IgD-negative memory B cell (primary cell): Measurements from ENCODE around the gene SGMS1. TPM values are rescaled to one million over a fixed set of nuclear protein-coding genes. Genes with fewer than 3 reads are reported as not detected.
A peak's percentile ranks its signal among the peaks of the same experiment; 100 is the strongest.

ENCODE experiments used
- H3K27ac Mint-ChIP-seq, 3 donors: one replicate each; pipeline ENCODE4 v1.8.0; 2020 to 2022; ENCODE audit warnings: mild to moderate bottlenecking in 3 of 3, mixed read lengths in 3 of 3, moderate library complexity in 1 of 3
- H3K27me3 Mint-ChIP-seq: one replicate; pipeline ENCODE4 v1.8.0; 2021; ENCODE audit warnings: mixed read lengths
- H3K36me3 Mint-ChIP-seq: one replicate; pipeline ENCODE4 v1.8.0; 2020; ENCODE audit warnings: mild to moderate bottlenecking, mixed read lengths
- H3K4me1 Mint-ChIP-seq, 3 donors: one replicate each; pipeline ENCODE4 v1.8.0; 2020 to 2022; ENCODE audit warnings: mixed read lengths in 3 of 3, mild to moderate bottlenecking in 1 of 3
- H3K4me3 Mint-ChIP-seq, 4 donors: one replicate each; pipeline ENCODE4 v1.8.0; 2020 to 2022; ENCODE audit warnings: mild to moderate bottlenecking in 4 of 4, mixed read lengths in 4 of 4, moderate library complexity in 3 of 4
- H3K9me3 Mint-ChIP-seq, 3 donors: one replicate each; pipeline ENCODE4 v1.8.0; 2020 to 2021; ENCODE audit warnings: mixed read lengths in 3 of 3, mild to moderate bottlenecking in 1 of 3
- polyA plus RNA-seq: library from polyadenylated mRNA; unstranded; fragments of 300-500 nt; fragmentation: Illumina TruSeq; gene quantifications from one replicate; pipeline ENCODE4 v1.2.3, GENCODE V29; 2021

Gene SGMS1
- polyA plus RNA-seq, 1 donor from 2014 or later = 12.4 TPM

DNA sequence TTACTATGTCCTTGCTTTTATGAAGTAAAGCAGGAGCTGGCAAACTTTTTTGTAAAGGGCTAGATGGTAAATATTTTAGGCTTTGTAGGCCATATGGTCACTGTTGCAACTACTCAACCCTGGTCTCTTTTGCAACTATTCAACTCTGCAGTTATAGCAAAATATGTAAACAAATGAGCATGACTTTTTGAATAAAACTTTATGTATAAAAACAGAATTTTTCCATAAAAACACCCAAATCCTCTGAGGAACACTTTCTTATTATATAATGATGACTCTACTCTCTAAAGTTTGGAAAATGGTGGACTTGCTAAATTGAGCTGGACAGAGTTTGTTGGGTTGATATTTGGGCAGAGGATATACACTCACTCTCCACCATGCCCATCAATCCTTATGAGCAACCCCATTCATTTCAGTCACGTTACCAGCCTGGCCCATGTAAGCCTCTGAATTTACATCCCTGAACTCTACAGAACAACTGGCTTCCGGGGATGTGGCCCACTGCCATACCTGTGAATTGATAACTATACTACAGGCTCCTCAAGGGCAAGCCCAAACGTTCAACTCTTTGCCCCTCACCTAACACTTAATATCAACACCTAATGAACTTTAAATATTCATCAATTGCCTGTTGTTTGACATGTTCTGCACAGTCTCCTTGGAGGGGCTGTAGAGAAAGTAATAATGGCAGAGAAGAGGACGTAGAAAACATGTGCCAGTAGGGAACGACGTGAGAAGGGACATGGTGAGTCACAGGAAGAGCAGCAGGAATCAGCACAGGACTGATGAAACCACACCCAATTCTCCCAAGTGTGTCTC, 37.6 kb downstream of the SGMS1 start:
- H3K4me1 Mint-ChIP-seq = peaks cover 3 to 12% (median 8%) of the 10 kb centered on the region in 3 donors
- H3K27me3 Mint-ChIP-seq = no peaks in the 10 kb centered on the region
- H3K36me3 Mint-ChIP-seq = peaks cover 7% of the 10 kb centered on the region
- no peak overlapping the region for H3K4me3 Mint-ChIP-seq
- no peaks in the 10 kb centered on the region for H3K9me3 Mint-ChIP-seq
- H3K27ac Mint-ChIP-seq = no peak overlapping the region

DNA sequence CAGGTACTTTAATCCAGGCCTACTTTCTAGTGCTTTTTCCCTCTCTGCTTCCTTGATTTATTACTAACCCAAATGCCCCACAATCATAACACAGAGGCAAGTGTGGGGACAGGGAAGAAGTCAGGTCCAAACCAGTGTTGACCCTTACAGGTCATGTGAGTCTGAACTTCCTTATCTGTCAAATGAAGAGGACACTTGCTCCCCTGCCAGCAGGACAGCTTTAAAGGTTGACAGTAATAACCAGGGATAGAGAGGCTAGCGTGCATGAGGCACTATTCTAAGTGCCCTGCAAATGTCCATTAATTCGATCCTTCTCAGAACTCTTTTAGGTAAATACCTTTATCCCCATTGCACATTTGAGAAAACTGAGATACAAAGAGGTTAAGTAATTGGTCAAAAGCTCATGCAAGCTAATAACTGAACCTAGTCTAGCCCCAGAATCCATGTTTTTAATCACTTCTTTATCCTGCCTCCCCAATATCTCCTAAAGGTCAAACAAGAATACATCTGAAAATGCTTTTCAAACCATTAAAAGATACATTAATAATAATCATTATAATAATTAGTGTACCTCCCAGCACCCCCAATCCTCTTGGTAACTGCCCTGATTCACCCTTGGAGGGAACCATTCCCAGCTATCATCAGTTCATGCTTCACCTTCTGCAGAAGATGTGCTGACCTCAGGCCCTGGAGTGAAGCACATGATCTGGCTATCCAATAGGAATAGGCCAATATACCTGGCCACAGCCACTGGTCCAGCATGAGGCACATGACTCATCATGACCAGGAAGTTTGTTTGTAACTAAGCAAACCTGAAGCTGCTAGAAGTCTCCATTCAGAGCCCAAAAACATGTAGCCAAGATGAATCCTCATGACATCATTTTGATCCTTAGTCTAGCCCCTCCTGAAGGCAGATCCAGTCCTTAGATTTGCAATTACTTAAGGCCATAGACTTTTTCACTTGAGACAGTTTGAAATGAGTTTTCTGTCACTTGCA, 40.7 kb downstream of the SGMS1 start:
- no peaks in the 10 kb centered on the region for H3K9me3 Mint-ChIP-seq

DNA sequence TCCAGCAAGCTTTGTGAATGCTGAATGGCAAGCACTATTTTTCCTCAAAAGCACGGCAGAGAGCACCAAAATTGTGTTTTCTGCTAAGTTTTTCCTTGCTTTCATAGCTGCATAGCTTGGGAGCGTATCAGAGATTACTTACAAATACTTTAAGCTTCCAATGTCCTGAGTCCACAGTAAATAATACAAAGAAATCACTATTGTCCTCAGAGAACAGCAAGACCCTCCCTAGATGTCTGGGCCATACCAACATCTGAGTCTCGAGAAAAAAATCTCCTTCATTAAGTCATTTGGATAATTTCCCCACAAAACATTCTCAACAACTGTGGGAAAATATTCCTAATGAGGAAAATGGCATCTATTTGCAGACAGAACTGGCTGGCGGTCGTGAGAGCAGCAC, 41.7 kb downstream of the SGMS1 start:
- Mint-ChIP-seq H3K4me3 (no peak overlapping the region), H3K27ac (no peak overlapping the region), H3K36me3 (peaks cover 3% of the 10 kb centered on the region), H3K9me3 (no peaks in the 10 kb centered on the region), H3K4me1 (peaks cover 15 to 46% (median 28%) of the 10 kb centered on the region in 3 donors), H3K27me3 (no peaks in the 10 kb centered on the region)

More for the DNA sequence above, 40.7 kb downstream of the SGMS1 start:
- no peak overlapping the region for H3K27ac Mint-ChIP-seq
- peaks cover 8 to 36% (median 19%) of the 10 kb centered on the region in 3 donors for H3K4me1 Mint-ChIP-seq
- H3K4me3 Mint-ChIP-seq = no peak overlapping the region
- H3K27me3 Mint-ChIP-seq = no peaks in the 10 kb centered on the region
- peaks cover 5% of the 10 kb centered on the region for H3K36me3 Mint-ChIP-seq

DNA sequence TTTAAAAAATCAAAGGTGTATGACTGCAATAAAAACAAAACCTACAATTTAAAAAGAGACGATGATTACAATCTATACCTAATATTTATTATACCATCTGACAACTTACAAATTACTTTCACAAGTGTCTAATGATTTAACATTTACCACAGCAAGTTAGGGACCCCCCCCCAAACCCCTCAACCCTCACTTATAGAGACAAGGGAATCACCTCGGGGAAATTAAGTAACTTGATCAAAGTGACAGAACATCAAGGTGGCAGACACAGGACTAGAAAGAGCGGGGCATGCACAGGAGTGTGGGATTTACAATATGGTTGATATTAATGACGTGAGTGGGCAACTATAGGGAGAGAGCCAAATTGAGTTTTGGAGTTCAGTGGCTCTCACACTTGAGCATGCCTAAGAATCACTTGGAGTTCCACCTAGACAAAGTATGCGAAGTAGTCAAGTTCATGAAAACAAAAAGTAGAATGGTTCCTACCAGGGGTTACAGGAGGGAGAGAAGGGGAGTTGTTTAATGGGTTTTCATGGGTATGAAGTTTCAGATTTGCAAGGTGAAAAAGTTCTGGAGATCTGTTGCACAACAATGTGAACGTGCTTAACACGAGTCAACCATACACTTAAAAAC, 43.4 kb downstream of the SGMS1 start:
- H3K27ac Mint-ChIP-seq = peak overlapping the region in 1 of 3 donors; percentile 3
- no peak overlapping the region for H3K4me3 Mint-ChIP-seq
- no peaks in the 10 kb centered on the region for H3K9me3 Mint-ChIP-seq
- peaks cover 1% of the 10 kb centered on the region for H3K36me3 Mint-ChIP-seq
- H3K27me3 Mint-ChIP-seq = no peaks in the 10 kb centered on the region
- H3K4me1 Mint-ChIP-seq = peaks cover 20 to 55% (median 36%) of the 10 kb centered on the region in 3 donors

DNA sequence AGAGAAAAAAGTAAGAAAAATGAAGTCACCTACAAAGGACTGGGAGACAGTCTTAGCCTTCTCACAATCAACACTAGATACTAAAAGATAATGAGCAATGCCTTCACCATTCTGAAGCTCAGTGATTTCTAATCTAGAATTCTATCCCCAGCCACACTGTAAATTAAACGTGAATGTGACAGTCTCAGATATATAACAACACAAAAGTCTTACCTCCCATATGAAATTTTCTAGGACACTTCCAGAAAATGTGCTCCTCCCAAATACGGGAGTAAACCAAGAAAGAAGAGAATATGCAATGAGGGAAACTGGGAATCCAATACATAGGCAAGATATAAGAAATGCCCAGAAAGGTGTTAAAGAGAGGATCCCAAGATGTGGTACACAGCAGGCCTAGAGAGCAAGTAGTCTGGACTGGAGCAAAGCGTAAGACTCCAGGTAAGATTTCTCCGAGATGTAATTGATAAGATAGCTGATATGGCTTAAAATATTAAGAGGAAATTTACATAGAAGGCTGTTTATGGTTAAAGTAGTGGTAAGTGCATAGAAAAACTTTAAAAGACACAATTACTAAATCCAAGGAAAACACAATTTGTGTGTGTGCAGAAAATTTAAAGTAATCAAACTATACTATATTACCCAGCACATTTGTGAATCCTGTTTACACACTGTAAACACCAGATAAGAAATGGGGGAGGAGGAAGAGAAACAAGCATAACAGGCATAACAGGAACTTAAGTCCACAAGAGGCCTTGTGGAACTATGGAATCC, 44.1 kb downstream of the SGMS1 start:
- no peak overlapping the region for H3K4me3 Mint-ChIP-seq
- no peaks in the 10 kb centered on the region for H3K36me3 Mint-ChIP-seq
- no peaks in the 10 kb centered on the region for H3K9me3 Mint-ChIP-seq
- peaks cover 24 to 59% (median 39%) of the 10 kb centered on the region in 3 donors for H3K4me1 Mint-ChIP-seq
- H3K27me3 Mint-ChIP-seq = no peaks in the 10 kb centered on the region
- peak overlapping the region in 1 of 3 donors; percentile 3 for H3K27ac Mint-ChIP-seq

DNA sequence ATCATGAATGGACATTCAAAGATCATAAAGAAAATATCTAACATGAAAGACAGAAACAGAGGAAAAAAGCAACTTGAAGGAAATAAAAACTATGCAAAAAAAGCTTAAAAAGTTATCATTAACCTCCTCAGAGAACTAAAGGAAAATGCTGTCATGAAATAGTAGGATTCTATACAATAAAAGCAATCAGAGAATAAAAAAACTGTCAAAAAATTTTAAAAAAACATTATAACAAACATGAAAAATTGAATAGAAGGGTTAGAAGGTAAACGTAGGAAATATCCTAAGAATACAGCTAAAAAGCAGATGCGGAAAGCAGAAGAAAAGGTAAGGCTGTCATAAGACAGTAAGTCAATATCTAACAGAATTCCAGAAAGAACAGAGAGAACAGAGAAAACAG, 44.8 kb downstream of the SGMS1 start:
- H3K9me3 Mint-ChIP-seq = no peaks in the 10 kb centered on the region
- H3K36me3 Mint-ChIP-seq = peaks cover 5% of the 10 kb centered on the region
- H3K4me1 Mint-ChIP-seq = peaks cover 31 to 66% (median 44%) of the 10 kb centered on the region in 3 donors
- H3K27me3 Mint-ChIP-seq = no peaks in the 10 kb centered on the region
- H3K27ac Mint-ChIP-seq = no peak overlapping the region
- no peak overlapping the region for H3K4me3 Mint-ChIP-seq

DNA sequence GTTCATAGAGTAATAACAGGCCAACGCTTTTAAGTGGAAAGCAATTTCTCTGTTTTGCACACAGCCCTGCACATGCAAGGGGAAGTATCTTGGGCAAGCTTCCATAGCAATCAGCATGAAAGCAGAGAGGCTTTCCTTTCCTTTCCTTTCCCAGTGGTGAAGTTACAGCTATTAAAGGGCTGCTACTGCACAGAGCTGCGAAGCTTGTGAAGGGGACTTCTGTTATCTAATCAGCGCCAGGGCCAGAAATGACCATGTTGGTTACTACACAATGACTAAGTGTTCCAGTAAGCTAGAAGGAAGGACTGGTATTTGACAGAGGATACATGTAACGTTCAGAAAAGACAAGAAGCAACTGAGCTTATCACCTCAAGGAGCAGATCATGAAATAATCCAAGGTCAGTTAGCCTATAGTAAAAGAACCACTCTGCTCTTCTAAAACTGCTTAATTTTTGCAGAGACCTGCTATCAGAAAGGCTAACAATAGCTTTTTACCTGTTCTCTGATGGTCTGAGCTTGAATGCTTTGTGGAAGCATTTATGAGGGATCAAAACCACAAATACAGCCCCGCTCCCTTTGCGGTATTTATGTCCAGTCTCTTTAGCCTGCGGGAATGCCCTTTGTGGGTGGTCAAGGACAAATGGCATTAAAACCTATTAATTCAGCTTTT, 45.9 kb downstream of the SGMS1 start:
- Mint-ChIP-seq H3K36me3 (peaks cover 9% of the 10 kb centered on the region), H3K27ac (no peak overlapping the region), H3K4me3 (no peak overlapping the region), H3K9me3 (no peaks in the 10 kb centered on the region), H3K27me3 (no peaks in the 10 kb centered on the region), H3K4me1 (peaks cover 35 to 69% (median 50%) of the 10 kb centered on the region in 3 donors)

DNA sequence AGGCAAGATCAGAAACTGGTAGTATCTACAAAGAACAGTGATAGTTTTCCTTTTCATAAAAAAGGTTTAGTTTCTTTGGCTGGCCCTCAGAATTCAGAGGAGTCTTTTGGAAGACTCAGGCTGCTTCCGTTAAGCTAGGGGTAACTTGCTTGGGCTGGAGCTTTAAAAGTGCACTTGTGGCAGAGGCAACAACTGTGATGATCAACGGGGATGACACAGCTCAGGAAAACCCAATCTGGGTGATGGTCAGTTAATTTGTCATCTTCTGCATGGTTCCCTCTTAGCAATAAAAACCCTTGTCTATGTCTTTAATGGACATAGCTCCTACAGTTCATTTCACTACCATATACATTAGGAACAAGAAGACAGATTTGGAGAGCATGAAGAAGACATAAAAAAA, 46.7 kb downstream of the SGMS1 start:
- no peak overlapping the region for H3K4me3 Mint-ChIP-seq
- peaks cover 35 to 71% (median 52%) of the 10 kb centered on the region in 3 donors for H3K4me1 Mint-ChIP-seq
- H3K27me3 Mint-ChIP-seq = no peaks in the 10 kb centered on the region
- no peak overlapping the region for H3K27ac Mint-ChIP-seq
- peaks cover 9% of the 10 kb centered on the region for H3K36me3 Mint-ChIP-seq
- H3K9me3 Mint-ChIP-seq = no peaks in the 10 kb centered on the region

DNA sequence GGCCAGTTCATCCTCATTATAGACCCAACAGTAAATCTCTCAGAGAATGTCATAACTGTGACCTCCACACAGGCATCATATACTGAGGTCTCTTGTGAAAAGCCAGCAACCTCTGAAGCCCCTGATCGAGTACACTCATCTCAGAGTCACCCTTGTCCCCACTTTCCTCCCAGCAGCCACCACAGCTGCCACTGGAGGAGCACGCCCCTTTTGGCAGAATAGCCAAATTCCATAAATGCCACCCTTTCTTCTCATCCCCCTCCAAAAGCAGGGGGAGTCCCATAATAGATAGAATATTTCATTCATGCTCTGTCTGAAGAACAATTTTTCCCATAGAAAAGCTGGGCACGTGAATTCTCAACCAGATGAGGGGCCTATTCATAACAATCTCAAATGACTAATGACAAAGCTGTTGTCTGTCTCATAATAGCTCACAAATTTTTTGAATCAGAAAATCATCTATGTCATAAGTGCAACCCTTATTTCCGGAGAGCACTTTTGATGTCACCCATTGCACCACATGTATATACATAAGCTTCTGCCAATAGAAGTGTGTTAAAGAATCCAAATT, 47.4 kb downstream of the SGMS1 start:
- Mint-ChIP-seq H3K9me3 (no peaks in the 10 kb centered on the region), H3K27me3 (no peaks in the 10 kb centered on the region), H3K27ac (no peak overlapping the region), H3K4me3 (no peak overlapping the region), H3K36me3 (peaks cover 9% of the 10 kb centered on the region), H3K4me1 (peaks cover 38 to 67% (median 52%) of the 10 kb centered on the region in 3 donors)

DNA sequence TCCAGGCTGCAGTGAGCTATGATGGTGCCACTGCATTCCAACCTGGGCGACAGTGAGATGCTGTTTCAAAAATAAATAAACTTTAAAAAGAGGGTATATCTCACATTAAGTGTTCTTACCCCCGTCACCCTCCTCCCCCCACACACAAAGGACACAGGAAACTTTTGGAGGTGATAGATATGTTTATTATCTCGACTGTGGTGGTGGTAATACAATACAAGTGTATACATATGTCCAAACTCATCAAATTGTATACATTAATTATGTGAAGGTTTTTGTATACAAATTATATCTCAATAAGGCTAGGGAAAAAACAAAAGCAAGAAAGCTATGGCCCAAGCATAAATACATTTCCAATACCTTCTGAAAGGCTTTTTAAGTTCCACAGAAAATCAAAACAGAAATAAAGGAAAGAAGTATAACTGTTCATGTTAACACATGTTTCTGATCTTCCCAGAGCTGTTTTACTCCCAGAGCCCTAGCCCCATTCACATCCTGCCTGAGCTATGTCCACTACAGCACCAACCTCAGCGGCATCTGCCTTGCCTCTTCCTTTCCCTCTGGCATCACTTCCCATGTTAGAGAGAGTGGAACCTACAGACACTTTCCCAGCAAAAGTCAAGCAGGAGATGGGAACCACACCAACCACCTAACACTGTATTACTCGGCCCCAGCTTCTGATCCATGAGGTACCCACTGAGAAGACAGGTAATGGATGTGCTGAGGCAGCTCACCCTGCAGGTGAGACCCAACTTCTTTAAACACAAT, 48.1 kb downstream of the SGMS1 start:
- Mint-ChIP-seq H3K4me3 (no peak overlapping the region), H3K4me1 (peaks cover 38 to 63% (median 47%) of the 10 kb centered on the region in 3 donors), H3K36me3 (peaks cover 9% of the 10 kb centered on the region), H3K9me3 (no peaks in the 10 kb centered on the region), H3K27me3 (no peaks in the 10 kb centered on the region), H3K27ac (no peak overlapping the region)

DNA sequence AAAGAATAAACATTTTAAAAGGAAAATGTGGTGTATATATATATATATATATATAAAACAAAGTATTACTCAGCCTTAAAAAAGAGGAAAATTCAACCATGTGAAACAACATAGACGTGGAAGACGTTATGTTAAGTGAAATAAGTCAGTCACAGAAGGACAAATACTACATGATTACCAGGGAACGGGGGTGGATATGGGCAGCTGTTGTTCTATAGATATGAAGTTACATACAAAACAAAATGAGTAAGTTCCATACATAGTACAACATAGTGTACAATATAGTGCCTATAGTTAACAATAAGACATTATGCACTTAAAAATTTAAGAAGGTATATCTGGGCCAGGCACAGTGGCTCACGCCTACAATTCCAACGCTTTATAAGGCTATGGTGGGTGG, 48.8 kb downstream of the SGMS1 start:
- Mint-ChIP-seq H3K9me3 (no peaks in the 10 kb centered on the region), H3K4me1 (peaks cover 38 to 56% (median 43%) of the 10 kb centered on the region in 3 donors)

DNA sequence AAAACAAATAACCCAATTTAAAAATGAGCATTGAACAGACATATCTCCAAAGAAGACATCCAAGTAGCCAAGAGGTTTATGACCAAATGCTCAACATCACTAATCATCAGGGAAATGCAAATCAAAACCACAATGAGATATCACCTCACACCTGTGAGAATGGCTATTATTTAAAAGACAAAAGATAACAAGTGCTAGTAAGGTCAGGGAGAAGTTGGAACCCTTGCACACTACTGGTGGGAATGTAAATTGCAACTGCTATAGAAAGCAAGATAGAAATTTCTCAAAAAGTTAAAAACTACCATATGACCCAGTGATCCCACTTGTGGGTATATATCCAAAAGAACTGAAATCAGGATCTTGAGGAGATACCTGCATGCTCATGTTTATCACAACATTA, 49.5 kb downstream of the SGMS1 start:
- H3K27ac Mint-ChIP-seq = no peak overlapping the region
- H3K27me3 Mint-ChIP-seq = no peaks in the 10 kb centered on the region
- H3K9me3 Mint-ChIP-seq = no peaks in the 10 kb centered on the region
- peaks cover 9% of the 10 kb centered on the region for H3K36me3 Mint-ChIP-seq
- H3K4me3 Mint-ChIP-seq = no peak overlapping the region
- H3K4me1 Mint-ChIP-seq = peaks cover 38 to 50% (median 41%) of the 10 kb centered on the region in 3 donors

More for the DNA sequence above, 48.8 kb downstream of the SGMS1 start:
- H3K36me3 Mint-ChIP-seq = peaks cover 9% of the 10 kb centered on the region
- H3K27me3 Mint-ChIP-seq = no peaks in the 10 kb centered on the region
- no peak overlapping the region for H3K4me3 Mint-ChIP-seq
- no peak overlapping the region for H3K27ac Mint-ChIP-seq

DNA sequence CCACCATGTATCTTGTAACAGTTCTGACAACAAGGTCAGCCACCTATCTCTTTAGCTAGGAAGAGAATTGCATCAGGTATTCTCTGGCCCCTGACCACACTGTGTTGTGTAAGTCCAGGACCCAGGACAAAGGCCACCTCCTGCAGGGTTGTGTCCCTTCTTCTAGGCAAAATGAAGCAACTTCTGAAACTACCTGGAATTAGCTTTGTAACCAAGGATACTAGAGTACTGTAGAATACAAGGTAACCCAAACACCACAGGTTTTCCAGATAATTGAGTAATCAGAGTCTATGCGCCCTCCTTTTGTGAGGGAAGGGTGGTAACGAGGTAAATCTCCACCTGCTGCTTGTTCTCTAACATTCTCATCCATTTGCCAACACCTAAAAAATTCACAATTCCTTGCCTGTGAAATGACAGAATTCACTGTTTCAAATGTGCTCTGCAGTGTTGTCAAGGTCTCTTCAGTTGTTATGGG, 51.7 kb downstream of the SGMS1 start:
- no peaks in the 10 kb centered on the region for H3K9me3 Mint-ChIP-seq
- peaks cover 9% of the 10 kb centered on the region for H3K36me3 Mint-ChIP-seq
- H3K4me1 Mint-ChIP-seq = peaks cover 24 to 31% (median 31%) of the 10 kb centered on the region in 3 donors
- H3K4me3 Mint-ChIP-seq = no peak overlapping the region
- H3K27me3 Mint-ChIP-seq = no peaks in the 10 kb centered on the region
- no peak overlapping the region for H3K27ac Mint-ChIP-seq
